ENCODE data around the gene TANC1. TPM values are rescaled to one million over a fixed set of nuclear protein-coding genes. Genes with fewer than 3 reads are reported as not detected.

TANC1 gene
- polyA plus RNA-seq, 2 donors, result 18.1 to 21.4 TPM

- no peak overlapping the region for H3K4me3 ChIP-seq (ENCODE audit: low read depth in 1 of 2, low read length in 2 of 2)
- no peaks in the 10 kb centered on the region for H3K9me3 ChIP-seq (ENCODE audit: control insufficient read depth in 2 of 2, insufficient read depth in 1 of 2, low read depth in 1 of 2, low read length in 1 of 2)
- 60 to 61% methylated on average over 13 of the region's 13 CpGs for WGBS, 2 donors
- no peaks in the 10 kb centered on the region for H3K36me3 ChIP-seq (ENCODE audit: control insufficient read depth in 2 of 2, insufficient read depth in 2 of 2, low read length in 1 of 2)
- H3K4me1 ChIP-seq (ENCODE audit: control insufficient read depth in 2 of 2, insufficient read depth in 2 of 2, low read length in 1 of 2), result peaks cover 2 to 5% of the 10 kb centered on the region in 2 donors
- H3K27ac ChIP-seq (ENCODE audit: low read depth in 2 of 2, low read length in 1 of 2), result peak overlapping the region in 1 of 2 donors; percentile 8
- no peaks in the 10 kb centered on the region for H3K27me3 ChIP-seq (ENCODE audit: control insufficient read depth in 1 of 2, insufficient read depth in 2 of 2, low read length in 2 of 2)
Measured at GRCh38 chr2:159129824-159130223, 161.4 kb downstream of the TANC1 start.

DNA sequence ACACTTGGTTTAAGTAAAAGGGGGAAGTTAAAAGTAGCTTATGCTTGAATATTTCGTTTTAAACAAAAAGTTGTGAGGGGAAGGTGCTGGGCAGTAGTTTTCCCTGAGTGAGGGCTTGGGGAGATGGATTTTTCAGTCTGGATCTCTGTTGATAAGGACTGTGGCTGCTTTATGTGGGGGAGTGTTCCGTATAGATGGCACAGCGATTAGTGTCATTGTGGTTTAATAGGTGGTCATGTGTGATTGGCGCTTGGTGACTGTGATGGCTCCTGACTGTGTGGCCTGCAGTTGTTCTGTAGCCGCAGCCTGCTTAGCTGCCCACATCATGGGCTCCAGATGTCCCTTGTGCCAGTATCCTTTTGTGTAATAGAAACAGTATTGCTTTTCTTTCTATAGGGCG is 161.9 kb downstream of the TANC1 start:
- Histone ChIP-seq H3K9me3 (ENCODE audit: control insufficient read depth in 2 of 2, insufficient read depth in 1 of 2, low read depth in 1 of 2, low read length in 1 of 2) (no peaks in the 10 kb centered on the region), H3K4me3 (ENCODE audit: low read depth in 1 of 2, low read length in 2 of 2) (no peak overlapping the region), H3K27me3 (ENCODE audit: control insufficient read depth in 1 of 2, insufficient read depth in 2 of 2, low read length in 2 of 2) (no peaks in the 10 kb centered on the region), H3K36me3 (ENCODE audit: control insufficient read depth in 2 of 2, insufficient read depth in 2 of 2, low read length in 1 of 2) (no peaks in the 10 kb centered on the region), H3K27ac (ENCODE audit: low read depth in 2 of 2, low read length in 1 of 2) (no peak overlapping the region), H3K4me1 (ENCODE audit: control insufficient read depth in 2 of 2, insufficient read depth in 2 of 2, low read length in 1 of 2) (peaks cover 2 to 5% of the 10 kb centered on the region in 2 donors)
- 72 to 74% methylated on average over 6 of the region's 6 CpGs for WGBS, 2 donors

GRCh38 chr2:159131267-159131913 is 162.9 kb downstream of the TANC1 start:
- no peak overlapping the region for H3K4me3 ChIP-seq (ENCODE audit: low read depth in 1 of 2, low read length in 2 of 2)
- H3K4me1 ChIP-seq (ENCODE audit: control insufficient read depth in 2 of 2, insufficient read depth in 2 of 2, low read length in 1 of 2), result peaks cover 5 to 6% of the 10 kb centered on the region in 2 donors
- no peaks in the 10 kb centered on the region for H3K27me3 ChIP-seq (ENCODE audit: control insufficient read depth in 1 of 2, insufficient read depth in 2 of 2, low read length in 2 of 2)
- no peak overlapping the region for H3K27ac ChIP-seq (ENCODE audit: low read depth in 2 of 2, low read length in 1 of 2)
- WGBS, 2 donors, result 84 to 87% methylated on average over 7 of the region's 7 CpGs
- no peaks in the 10 kb centered on the region for H3K36me3 ChIP-seq (ENCODE audit: control insufficient read depth in 2 of 2, insufficient read depth in 2 of 2, low read length in 1 of 2)
- no peaks in the 10 kb centered on the region for H3K9me3 ChIP-seq (ENCODE audit: control insufficient read depth in 2 of 2, insufficient read depth in 1 of 2, low read depth in 1 of 2, low read length in 1 of 2)

GRCh38 chr2:159131914-159132281 is 163.5 kb downstream of the TANC1 start:
- H3K4me1 ChIP-seq (ENCODE audit: control insufficient read depth in 2 of 2, insufficient read depth in 2 of 2, low read length in 1 of 2), result peaks cover 5 to 6% of the 10 kb centered on the region in 2 donors
- H3K9me3 ChIP-seq (ENCODE audit: control insufficient read depth in 2 of 2, insufficient read depth in 1 of 2, low read depth in 1 of 2, low read length in 1 of 2), result no peaks in the 10 kb centered on the region
- H3K36me3 ChIP-seq (ENCODE audit: control insufficient read depth in 2 of 2, insufficient read depth in 2 of 2, low read length in 1 of 2), result no peaks in the 10 kb centered on the region
- no peak overlapping the region for H3K4me3 ChIP-seq (ENCODE audit: low read depth in 1 of 2, low read length in 2 of 2)
- WGBS, 2 donors, result 41 to 46% methylated on average over 4 of the region's 4 CpGs
- peak overlapping the region; percentile 11 to 39 for H3K27ac ChIP-seq (ENCODE audit: low read depth in 2 of 2, low read length in 1 of 2)
- no peaks in the 10 kb centered on the region for H3K27me3 ChIP-seq (ENCODE audit: control insufficient read depth in 1 of 2, insufficient read depth in 2 of 2, low read length in 2 of 2)

DNA sequence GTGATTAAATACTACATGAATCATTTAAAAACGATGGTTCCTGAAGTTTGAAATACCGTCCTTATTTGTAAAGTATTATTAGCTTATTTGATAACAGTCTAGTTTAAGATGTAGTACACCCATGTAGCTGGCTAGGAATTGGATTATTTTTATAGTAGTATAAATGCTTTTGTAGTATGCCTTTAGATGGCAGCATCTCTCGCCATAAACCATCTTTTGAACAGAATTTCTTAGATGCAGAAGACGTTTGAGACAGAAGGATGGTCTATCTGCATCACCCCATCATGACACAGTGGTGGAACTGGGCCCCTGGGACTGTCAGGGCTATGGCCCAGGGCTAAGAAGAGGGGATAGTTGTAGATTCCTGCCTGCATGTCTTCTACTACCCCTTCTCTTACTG is 165.4 kb downstream of the TANC1 start:
- Histone ChIP-seq H3K4me1 (ENCODE audit: control insufficient read depth in 2 of 2, insufficient read depth in 2 of 2, low read length in 1 of 2) (peaks cover 3 to 14% of the 10 kb centered on the region in 2 donors), H3K9me3 (ENCODE audit: control insufficient read depth in 2 of 2, insufficient read depth in 1 of 2, low read depth in 1 of 2, low read length in 1 of 2) (no peaks in the 10 kb centered on the region), H3K36me3 (ENCODE audit: control insufficient read depth in 2 of 2, insufficient read depth in 2 of 2, low read length in 1 of 2) (no peaks in the 10 kb centered on the region), H3K4me3 (ENCODE audit: low read depth in 1 of 2, low read length in 2 of 2) (no peak overlapping the region), H3K27ac (ENCODE audit: low read depth in 2 of 2, low read length in 1 of 2) (peak overlapping the region in 1 of 2 donors; percentile 18), H3K27me3 (ENCODE audit: control insufficient read depth in 1 of 2, insufficient read depth in 2 of 2, low read length in 2 of 2) (no peaks in the 10 kb centered on the region)
- 45 to 53% methylated on average over 4 of the region's 4 CpGs for WGBS, 2 donors

GRCh38 chr2:159134979-159135378 is 166.5 kb downstream of the TANC1 start:
- Histone ChIP-seq H3K36me3 (ENCODE audit: control insufficient read depth in 2 of 2, insufficient read depth in 2 of 2, low read length in 1 of 2) (no peaks in the 10 kb centered on the region), H3K4me3 (ENCODE audit: low read depth in 1 of 2, low read length in 2 of 2) (no peak overlapping the region), H3K4me1 (ENCODE audit: control insufficient read depth in 2 of 2, insufficient read depth in 2 of 2, low read length in 1 of 2) (peaks cover 0 to 11% of the 10 kb centered on the region in 2 donors), H3K27ac (ENCODE audit: low read depth in 2 of 2, low read length in 1 of 2) (peak overlapping the region; percentile 75 to 80), H3K9me3 (ENCODE audit: control insufficient read depth in 2 of 2, insufficient read depth in 1 of 2, low read depth in 1 of 2, low read length in 1 of 2) (no peaks in the 10 kb centered on the region), H3K27me3 (ENCODE audit: control insufficient read depth in 1 of 2, insufficient read depth in 2 of 2, low read length in 2 of 2) (no peaks in the 10 kb centered on the region)
- WGBS, 2 donors, result 64 to 84% methylated on average over 3 of the region's 3 CpGs

GRCh38 chr2:159136391-159136790 is 168.0 kb downstream of the TANC1 start:
- H3K4me1 ChIP-seq (ENCODE audit: control insufficient read depth in 2 of 2, insufficient read depth in 2 of 2, low read length in 1 of 2), result peaks cover 0 to 11% of the 10 kb centered on the region in 2 donors

GRCh38 chr2:159137511-159138241 is 169.2 kb downstream of the TANC1 start:
- Histone ChIP-seq H3K9me3 (ENCODE audit: control insufficient read depth in 2 of 2, insufficient read depth in 1 of 2, low read depth in 1 of 2, low read length in 1 of 2) (no peaks in the 10 kb centered on the region), H3K4me3 (ENCODE audit: low read depth in 1 of 2, low read length in 2 of 2) (no peak overlapping the region), H3K27ac (ENCODE audit: low read depth in 2 of 2, low read length in 1 of 2) (peak overlapping the region; percentile 73 to 92), H3K4me1 (ENCODE audit: control insufficient read depth in 2 of 2, insufficient read depth in 2 of 2, low read length in 1 of 2) (peaks cover 0 to 11% of the 10 kb centered on the region in 2 donors), H3K27me3 (ENCODE audit: control insufficient read depth in 1 of 2, insufficient read depth in 2 of 2, low read length in 2 of 2) (no peaks in the 10 kb centered on the region), H3K36me3 (ENCODE audit: control insufficient read depth in 2 of 2, insufficient read depth in 2 of 2, low read length in 1 of 2) (no peaks in the 10 kb centered on the region)
- WGBS, 2 donors, result 58 to 65% methylated on average over 9 of the region's 9 CpGs

More at GRCh38 chr2:159136391-159136790, 168.0 kb downstream of the TANC1 start:
- WGBS, 2 donors, result 56 to 78% methylated on average over 3 of the region's 3 CpGs
- Histone ChIP-seq H3K27ac (ENCODE audit: low read depth in 2 of 2, low read length in 1 of 2) (peak overlapping the region in 1 of 2 donors; percentile 75), H3K27me3 (ENCODE audit: control insufficient read depth in 1 of 2, insufficient read depth in 2 of 2, low read length in 2 of 2) (no peaks in the 10 kb centered on the region), H3K9me3 (ENCODE audit: control insufficient read depth in 2 of 2, insufficient read depth in 1 of 2, low read depth in 1 of 2, low read length in 1 of 2) (no peaks in the 10 kb centered on the region), H3K4me3 (ENCODE audit: low read depth in 1 of 2, low read length in 2 of 2) (no peak overlapping the region), H3K36me3 (ENCODE audit: control insufficient read depth in 2 of 2, insufficient read depth in 2 of 2, low read length in 1 of 2) (no peaks in the 10 kb centered on the region)

- Histone ChIP-seq H3K36me3 (ENCODE audit: control insufficient read depth in 2 of 2, insufficient read depth in 2 of 2, low read length in 1 of 2) (no peaks in the 10 kb centered on the region), H3K4me3 (ENCODE audit: low read depth in 1 of 2, low read length in 2 of 2) (no peak overlapping the region), H3K4me1 (ENCODE audit: control insufficient read depth in 2 of 2, insufficient read depth in 2 of 2, low read length in 1 of 2) (peaks cover 0 to 11% of the 10 kb centered on the region in 2 donors), H3K27me3 (ENCODE audit: control insufficient read depth in 1 of 2, insufficient read depth in 2 of 2, low read length in 2 of 2) (no peaks in the 10 kb centered on the region), H3K9me3 (ENCODE audit: control insufficient read depth in 2 of 2, insufficient read depth in 1 of 2, low read depth in 1 of 2, low read length in 1 of 2) (no peaks in the 10 kb centered on the region), H3K27ac (ENCODE audit: low read depth in 2 of 2, low read length in 1 of 2) (peak overlapping the region in 1 of 2 donors; percentile 52)
- 79 to 81% methylated on average over 5 of the region's 5 CpGs for WGBS, 2 donors
Measured at GRCh38 chr2:159138642-159139182, 170.3 kb downstream of the TANC1 start.

Measured in esophagus (tissue), 2 donors.